ENCODE measurements around the gene MEI1. TPM values are rescaled to one million over a fixed set of nuclear protein-coding genes. Genes with fewer than 3 reads are reported as not detected.

MEI1 gene
- total RNA-seq, 2 donors from 2014 or later: 1.4 to 4.3 TPM

- no peak for DNase-seq (ENCODE audit: low spot score)
- intact Hi-C loops (cut with DNase I): no loop called here
Measured at GRCh38 chr22:41812805-41813545, 113.7 kb downstream of the MEI1 start.

- DNase-seq (ENCODE audit: low spot score): no peak
- intact Hi-C loops (cut with DNase I): no loop called here
Measured at GRCh38 chr22:41813726-41814410, 114.6 kb downstream of the MEI1 start.

GRCh38 chr22:41815716-41816115, 116.4 kb downstream of the MEI1 start:
- intact Hi-C loops (cut with DNase I): no loop called here
- no peak for DNase-seq (ENCODE audit: low spot score)

GRCh38 chr22:41816241-41816640, 116.9 kb downstream of the MEI1 start:
- intact Hi-C loops (cut with DNase I): no loop called here
- DNase-seq (ENCODE audit: low spot score): no peak

- no peak for DNase-seq (ENCODE audit: low spot score)
- intact Hi-C loops (cut with DNase I): no loop called here
Measured at GRCh38 chr22:41816871-41817270, 117.6 kb downstream of the MEI1 start.

GRCh38 chr22:41818011-41818410, 118.7 kb downstream of the MEI1 start:
- intact Hi-C loops (cut with DNase I): no loop called here

GRCh38 chr22:41818596-41818995, 119.3 kb downstream of the MEI1 start:
- intact Hi-C loops (cut with DNase I): no loop called here
- DNase-seq (ENCODE audit: low spot score): no peak

More at GRCh38 chr22:41818011-41818410, 118.7 kb downstream of the MEI1 start:
- no peak for DNase-seq (ENCODE audit: low spot score)

- intact Hi-C loops (cut with DNase I): no loop called here
- peak; percentile 58 for DNase-seq (ENCODE audit: low spot score)
Measured at GRCh38 chr22:41819257-41819656, 120.0 kb downstream of the MEI1 start.

- no peak for DNase-seq (ENCODE audit: low spot score)
- intact Hi-C loops (cut with DNase I): loop anchor here (5.0 kb wide), 1 partner anchor 122 kb away; no protein-coding TSS in a partner anchor
Measured at GRCh38 chr22:41820447-41820846, 121.1 kb downstream of the MEI1 start.

GRCh38 chr22:41821471-41822316, 122.4 kb downstream of the MEI1 start:
- intact Hi-C loops (cut with DNase I): loop anchor here (5.0 kb wide), 1 partner anchor 121 kb away; no protein-coding TSS in a partner anchor
- no peak for DNase-seq (ENCODE audit: low spot score)

- no peak for DNase-seq (ENCODE audit: low spot score)
- intact Hi-C loops (cut with DNase I): loop anchor here (5.0 kb wide), 1 partner anchor 120 kb away; no protein-coding TSS in a partner anchor
Measured at GRCh38 chr22:41822317-41823057, 123.2 kb downstream of the MEI1 start.

- DNase-seq (ENCODE audit: low spot score): no peak
- intact Hi-C loops (cut with DNase I): loop anchor here (5.0 kb wide), 1 partner anchor 119 kb away; no protein-coding TSS in a partner anchor
Measured at GRCh38 chr22:41823797-41824196, 124.5 kb downstream of the MEI1 start.

GRCh38 chr22:41825376-41825775, 126.1 kb downstream of the MEI1 start:
- intact Hi-C loops (cut with DNase I): no loop called here
- DNase-seq (ENCODE audit: low spot score): no peak

GRCh38 chr22:41826021-41826420, 126.7 kb downstream of the MEI1 start:
- DNase-seq (ENCODE audit: low spot score): no peak
- intact Hi-C loops (cut with DNase I): no loop called here

- intact Hi-C loops (cut with DNase I): no loop called here
- DNase-seq (ENCODE audit: low spot score): no peak
Measured at GRCh38 chr22:41826430-41827383, 127.4 kb downstream of the MEI1 start.

- intact Hi-C loops (cut with DNase I): no loop called here
- DNase-seq (ENCODE audit: low spot score): no peak
Measured at GRCh38 chr22:41827671-41828070, 128.4 kb downstream of the MEI1 start.

- no peak for DNase-seq (ENCODE audit: low spot score)
- intact Hi-C loops (cut with DNase I): no loop called here
Measured at GRCh38 chr22:41828516-41828915, 129.2 kb downstream of the MEI1 start.

GRCh38 chr22:41830174-41830573, 130.9 kb downstream of the MEI1 start:
- DNase-seq (ENCODE audit: low spot score): no peak
- intact Hi-C loops (cut with DNase I): no loop called here

All from posterior vena cava (tissue), 2 donors.